ENCODE data around the gene FOXP3.

- no peak for TF ChIP-seq CTCF (IDR thresholded peaks at IDR 0.05)
- no peak for TF ChIP-seq EP300 (IDR thresholded peaks at IDR 0.05)
- TF ChIP-seq POLR2AphosphoS5 (IDR thresholded peaks at IDR 0.05) = no peak
Observed at GRCh38 chrX:49205443-49205842, 59.1 kb downstream of the FOXP3 start.

Data from upper lobe of left lung (tissue), 4 donors.